ENCODE results near the gene SGPP2. TPM values are rescaled to one million over a fixed set of nuclear protein-coding genes. Genes with fewer than 3 reads are reported as not detected.

The SGPP2 gene
- total RNA-seq, 2 donors from 2014 or later, result 3.3 to 3.7 TPM

DNA sequence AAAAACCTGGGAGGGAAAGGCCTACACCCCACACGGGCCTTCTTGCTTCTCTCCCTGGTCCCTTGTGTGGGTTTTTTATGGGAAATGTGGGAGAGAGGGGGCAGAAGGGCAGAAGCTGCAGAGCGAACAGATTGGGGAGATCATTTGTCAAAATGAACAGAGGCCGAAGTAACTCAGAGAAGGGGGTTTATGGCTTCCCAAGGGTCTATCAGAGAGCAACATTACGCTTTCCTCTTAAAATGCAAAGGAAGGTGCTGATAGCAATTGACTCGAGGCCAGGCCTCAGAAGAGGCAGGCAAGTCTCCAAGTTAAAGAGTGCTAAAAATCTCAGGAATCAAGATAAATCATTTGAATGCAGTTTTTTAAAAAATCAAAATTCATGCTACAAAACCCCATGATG is 101.5 kb downstream of the SGPP2 start:
- no peaks in the 10 kb centered on the region for H3K9me3 ChIP-seq
- TF ChIP-seq POLR2A (IDR thresholded peaks at IDR 0.05) (no peak), POLR2AphosphoS5 (IDR thresholded peaks at IDR 0.05) (no peak)
- TF ChIP-seq, protein P1, sequence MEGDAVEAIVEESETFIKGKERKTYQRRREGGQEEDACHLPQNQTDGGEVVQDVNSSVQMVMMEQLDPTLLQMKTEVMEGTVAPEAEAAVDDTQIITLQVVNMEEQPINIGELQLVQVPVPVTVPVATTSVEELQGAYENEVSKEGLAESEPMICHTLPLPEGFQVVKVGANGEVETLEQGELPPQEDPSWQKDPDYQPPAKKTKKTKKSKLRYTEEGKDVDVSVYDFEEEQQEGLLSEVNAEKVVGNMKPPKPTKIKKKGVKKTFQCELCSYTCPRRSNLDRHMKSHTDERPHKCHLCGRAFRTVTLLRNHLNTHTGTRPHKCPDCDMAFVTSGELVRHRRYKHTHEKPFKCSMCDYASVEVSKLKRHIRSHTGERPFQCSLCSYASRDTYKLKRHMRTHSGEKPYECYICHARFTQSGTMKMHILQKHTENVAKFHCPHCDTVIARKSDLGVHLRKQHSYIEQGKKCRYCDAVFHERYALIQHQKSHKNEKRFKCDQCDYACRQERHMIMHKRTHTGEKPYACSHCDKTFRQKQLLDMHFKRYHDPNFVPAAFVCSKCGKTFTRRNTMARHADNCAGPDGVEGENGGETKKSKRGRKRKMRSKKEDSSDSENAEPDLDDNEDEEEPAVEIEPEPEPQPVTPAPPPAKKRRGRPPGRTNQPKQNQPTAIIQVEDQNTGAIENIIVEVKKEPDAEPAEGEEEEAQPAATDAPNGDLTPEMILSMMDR (IDR thresholded peaks at IDR 0.05), result no peak
- no peak overlapping the region for H3K4me3 ChIP-seq
- intact Hi-C loops (cut with DNase I), result no loop called here
- no peak overlapping the region for H3K27ac ChIP-seq
- H3K36me3 ChIP-seq, result no peaks in the 10 kb centered on the region
- WGBS, result 78% methylated on average over 5 of the region's 5 CpGs
- H3K27me3 ChIP-seq (replicated peaks; ENCODE audit: insufficient read depth), result no peaks in the 10 kb centered on the region
- H3K4me1 ChIP-seq (replicated peaks), result no peaks in the 10 kb centered on the region
- DNase-seq (ENCODE audit: low spot score), result no peak

GRCh38 chr2:222526480-222527277 is 102.3 kb downstream of the SGPP2 start:
- WGBS, result 91% methylated on average over 7 of the region's 7 CpGs
- TF ChIP-seq, protein P1 (IDR thresholded peaks at IDR 0.05), result no peak
- TF ChIP-seq POLR2AphosphoS5 (IDR thresholded peaks at IDR 0.05) (no peak), POLR2A (IDR thresholded peaks at IDR 0.05) (no peak)

DNA sequence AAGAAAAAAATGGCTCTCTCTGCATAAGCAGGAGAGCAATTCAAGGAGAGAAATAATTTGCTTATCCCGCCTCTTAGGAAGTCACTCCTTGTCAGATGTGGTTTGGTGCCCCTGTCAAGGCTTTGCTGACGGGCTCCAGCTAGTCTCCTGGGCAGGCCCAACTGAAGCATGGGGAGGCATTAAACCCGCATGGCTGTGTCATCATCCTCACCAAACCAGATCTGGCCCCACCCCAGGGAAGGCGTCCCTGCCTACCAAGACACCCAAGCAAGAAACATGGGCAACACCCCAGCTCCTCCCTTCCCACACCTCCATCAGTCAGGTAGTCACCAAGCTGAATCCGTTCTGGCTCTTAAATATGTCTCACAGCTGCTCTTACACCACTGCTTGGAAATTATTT is 108.0 kb downstream of the SGPP2 start:
- TF ChIP-seq, protein P1 (IDR thresholded peaks at IDR 0.05), result no peak
- TF ChIP-seq POLR2AphosphoS5 (IDR thresholded peaks at IDR 0.05) (no peak), POLR2A (IDR thresholded peaks at IDR 0.05) (no peak)
- no peaks in the 10 kb centered on the region for H3K9me3 ChIP-seq
- no peak overlapping the region for H3K27ac ChIP-seq
- DNase-seq (ENCODE audit: low spot score), result no peak
- H3K36me3 ChIP-seq, result no peaks in the 10 kb centered on the region
- no peaks in the 10 kb centered on the region for H3K4me1 ChIP-seq (replicated peaks)
- intact Hi-C loops (cut with DNase I), result no loop called here
- no peak overlapping the region for H3K4me3 ChIP-seq
- H3K27me3 ChIP-seq (replicated peaks; ENCODE audit: insufficient read depth), result no peaks in the 10 kb centered on the region
- WGBS, result 86% methylated on average over 5 of the region's 5 CpGs

More at GRCh38 chr2:222526480-222527277, 102.3 kb downstream of the SGPP2 start:
- DNase-seq (ENCODE audit: low spot score), result no peak
- H3K36me3 ChIP-seq, result no peaks in the 10 kb centered on the region
- H3K27ac ChIP-seq, result no peak overlapping the region
- intact Hi-C loops (cut with DNase I), result no loop called here
- H3K27me3 ChIP-seq (replicated peaks; ENCODE audit: insufficient read depth), result no peaks in the 10 kb centered on the region
- no peaks in the 10 kb centered on the region for H3K4me1 ChIP-seq (replicated peaks)
- H3K4me3 ChIP-seq, result no peak overlapping the region
- H3K9me3 ChIP-seq, result no peaks in the 10 kb centered on the region

DNA sequence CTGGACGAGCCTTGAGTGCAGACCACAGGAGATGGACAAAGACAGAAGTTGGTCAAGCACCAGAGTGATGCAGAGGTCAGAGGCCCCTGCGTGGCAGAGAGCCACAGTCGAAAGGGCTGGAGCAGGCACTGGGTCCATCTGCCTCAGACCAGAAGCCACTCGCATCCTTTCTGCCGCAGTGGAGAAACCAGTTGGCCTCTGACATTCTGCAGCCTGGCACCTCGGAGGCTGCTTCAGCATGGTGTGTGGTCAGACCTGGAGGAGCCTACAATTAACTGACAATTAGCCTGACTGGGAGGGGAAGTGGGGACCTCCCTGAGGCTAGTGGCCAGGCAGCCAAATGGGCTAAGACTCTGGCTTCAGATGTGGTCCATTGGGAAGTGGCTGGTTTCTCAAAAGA is 111.1 kb downstream of the SGPP2 start:
- no peak for TF ChIP-seq POLR2A (IDR thresholded peaks at IDR 0.05)
- TF ChIP-seq POLR2AphosphoS5 (IDR thresholded peaks at IDR 0.05), result no peak
- TF ChIP-seq, protein P1 (IDR thresholded peaks at IDR 0.05), result no peak
- 92% methylated on average over 6 of the region's 6 CpGs for WGBS
- no peak overlapping the region for H3K4me3 ChIP-seq
- no peaks in the 10 kb centered on the region for H3K9me3 ChIP-seq
- intact Hi-C loops (cut with DNase I), result no loop called here
- H3K36me3 ChIP-seq, result no peaks in the 10 kb centered on the region
- H3K27ac ChIP-seq, result no peak overlapping the region
- no peaks in the 10 kb centered on the region for H3K27me3 ChIP-seq (replicated peaks; ENCODE audit: insufficient read depth)
- no peak for DNase-seq (ENCODE audit: low spot score)
- no peaks in the 10 kb centered on the region for H3K4me1 ChIP-seq (replicated peaks)

GRCh38 chr2:222538535-222538934 is 114.2 kb downstream of the SGPP2 start:
- DNase-seq (ENCODE audit: low spot score), result no peak
- Histone ChIP-seq H3K27ac (no peak overlapping the region), H3K4me1 (replicated peaks) (no peaks in the 10 kb centered on the region), H3K36me3 (no peaks in the 10 kb centered on the region), H3K4me3 (no peak overlapping the region), H3K9me3 (no peaks in the 10 kb centered on the region), H3K27me3 (replicated peaks; ENCODE audit: insufficient read depth) (no peaks in the 10 kb centered on the region)
- 87% methylated on average over 3 of the region's 3 CpGs for WGBS
- intact Hi-C loops (cut with DNase I), result no loop called here
- TF ChIP-seq, protein P1 (IDR thresholded peaks at IDR 0.05), result no peak
- TF ChIP-seq POLR2AphosphoS5 (IDR thresholded peaks at IDR 0.05) (no peak), POLR2A (IDR thresholded peaks at IDR 0.05) (no peak)
